IMR-90 (cell line): ENCODE data around the gene NSUN6. TPM values are rescaled to one million over a fixed set of nuclear protein-coding genes. Genes with fewer than 3 reads are reported as not detected.

Source experiments
- ATAC-seq: fragments of 200-7000 bp; cut with Tn5 transposase; 2 replicates; pipeline ENCODE4 v1.9.1; 2020; ENCODE audit warnings: low read depth, mild to moderate bottlenecking, moderate library complexity
- BruUV-seq: library from RNA; stranded (reverse); fragments of 400-500 nt; replicated peaks from 2 replicates; lab custom pipeline; 2021; lab: Mats Ljungman, UMichigan
- CTCF ChIA-PET: fragments of 300-600 bp; formaldehyde crosslinking; extraction: SDS; loops from one replicate; lab custom pipeline; 2021; ENCODE audit warnings: antibody characterized with exemption; lab: Yijun Ruan, JAX
- POLR2A ChIA-PET: fragments of 300-600 bp; sonication (Branson Sonifier 250); formaldehyde crosslinking; loops from one replicate; lab custom pipeline; 2022; ENCODE audit warnings: antibody characterized with exemption; ENCODE audit not compliant: unreplicated experiment; lab: Charles Lee
- DNase-seq: peaks from one replicate; pipeline ENCODE4 v3.0.0; 2013
- H2AFZ ChIP-seq: replicated peaks from 2 replicates; pipeline ENCODE3; 2013; ENCODE audit warnings: low read length, mild to moderate bottlenecking; ENCODE audit not compliant: poor library complexity
- H2AK5ac ChIP-seq: 2 replicates; pipeline ENCODE4 v1.6.1; 2013; ENCODE audit warnings: low read depth, low read length, inconsistent platforms
- H2AK9ac ChIP-seq: replicated peaks from 2 replicates; pipeline ENCODE3; 2013; ENCODE audit warnings: mild to moderate bottlenecking, low read depth, low read length, moderate library complexity; ENCODE audit not compliant: poor library complexity
- H2BK120ac ChIP-seq: 2 replicates; pipeline ENCODE4 v1.6.1; 2013; ENCODE audit warnings: low read depth, low read length, inconsistent platforms
- H2BK15ac ChIP-seq: 3 replicates; pipeline ENCODE4 v1.6.1; 2013; ENCODE audit warnings: low read depth, low read length, inconsistent platforms
- H2BK20ac ChIP-seq: 2 replicates; pipeline ENCODE4 v1.6.1; 2013; ENCODE audit warnings: low read depth, mild to moderate bottlenecking, inconsistent platforms, low read length, moderate library complexity
- H2BK5ac ChIP-seq: 2 replicates; pipeline ENCODE4 v1.6.1; 2013; ENCODE audit warnings: mild to moderate bottlenecking, low read depth, low read length, inconsistent platforms; ENCODE audit not compliant: poor library complexity, severe bottlenecking
- H3K14ac ChIP-seq: replicated peaks from 2 replicates; pipeline ENCODE4 v1.6.1; 2013; ENCODE audit warnings: low read depth, low read length, inconsistent platforms
- H3K18ac ChIP-seq: 2 replicates; pipeline ENCODE4 v1.6.1; 2013; ENCODE audit warnings: low read depth, low read length, control low read depth
- H3K23ac ChIP-seq: 2 replicates; pipeline ENCODE4 v1.6.1; 2013; ENCODE audit warnings: low read depth, low read length, inconsistent platforms
- H3K27ac ChIP-seq: 2 replicates; pipeline ENCODE4 v1.5.1; 2013; ENCODE audit warnings: mild to moderate bottlenecking, control low read depth, low read length; ENCODE audit not compliant: insufficient read depth
- H3K27me3 ChIP-seq: 2 replicates; pipeline ENCODE4 v1.6.1; 2013; ENCODE audit warnings: low read length; ENCODE audit not compliant: control insufficient read depth, insufficient read depth
- H3K36me3 ChIP-seq: 2 replicates; pipeline ENCODE4 v1.6.1; 2013; ENCODE audit warnings: low read length, mixed read lengths; ENCODE audit not compliant: control insufficient read depth, insufficient read depth
- H3K4ac ChIP-seq: 2 replicates; pipeline ENCODE4 v1.6.1; 2013; ENCODE audit warnings: low read depth, low read length, inconsistent platforms
- H3K4me1 ChIP-seq: 2 replicates; pipeline ENCODE4 v1.6.1; 2013; ENCODE audit warnings: low read length, mixed read lengths; ENCODE audit not compliant: control insufficient read depth, insufficient read depth
- H3K4me2 ChIP-seq: 2 replicates; pipeline ENCODE4 v1.6.1; 2013; ENCODE audit warnings: low read depth, mild to moderate bottlenecking, control low read depth, low read length, moderate library complexity
- H3K4me3 ChIP-seq: 2 replicates; pipeline ENCODE4 v1.5.1; 2013; ENCODE audit warnings: low read depth, mild to moderate bottlenecking, control low read depth, low read length, moderate library complexity; ENCODE audit not compliant: insufficient read depth
- H3K56ac ChIP-seq: 2 replicates; pipeline ENCODE4 v1.6.1; 2013; ENCODE audit warnings: low read length, inconsistent platforms; ENCODE audit not compliant: insufficient read depth; ENCODE audit errors: extremely low read depth
- H3K79me1 ChIP-seq, 2 experiments: 2 replicates each; pipeline ENCODE4 v1.6.1; 2013; ENCODE audit warnings: low read length in 2 of 2, inconsistent platforms in 1 of 2, low read depth in 1 of 2
- H3K9ac ChIP-seq: 2 replicates; pipeline ENCODE4 v1.6.1; 2013; ENCODE audit warnings: low read depth, low read length, control low read depth
- H3K9me1 ChIP-seq: 2 replicates; pipeline ENCODE4 v1.6.1; 2013; ENCODE audit warnings: low read length, inconsistent platforms; ENCODE audit not compliant: insufficient read depth
- H3K9me3 ChIP-seq: 2 replicates; pipeline ENCODE4 v1.6.1; 2013; ENCODE audit warnings: low read length; ENCODE audit not compliant: control insufficient read depth, insufficient read depth
- H4K20me1 ChIP-seq: 2 replicates; pipeline ENCODE4 v1.6.1; 2013; ENCODE audit warnings: low read length, inconsistent platforms; ENCODE audit not compliant: insufficient read depth
- H4K5ac ChIP-seq: 2 replicates; pipeline ENCODE4 v1.6.1; 2013; ENCODE audit warnings: mild to moderate bottlenecking, low read depth, low read length, control low read depth
- H4K8ac ChIP-seq, 2 experiments: 2 replicates each; pipeline ENCODE4 v1.6.1; 2013; ENCODE audit warnings: low read depth in 2 of 2, low read length in 2 of 2, control low read depth in 1 of 2, inconsistent platforms in 1 of 2
- H4K91ac ChIP-seq: 2 replicates; pipeline ENCODE4 v1.6.1; 2013; ENCODE audit warnings: low read depth, low read length, inconsistent platforms; ENCODE audit not compliant: insufficient read depth
- BHLHE40 ChIP-seq: fragments of 150-350 bp; IDR thresholded peaks from 2 replicates; pipeline ENCODE4 v1.6.1; 2016; ENCODE audit warnings: mild to moderate bottlenecking, low read depth, low read length
- CEBPB ChIP-seq: IDR thresholded peaks from 2 replicates; pipeline ENCODE4 v1.6.1; 2012; ENCODE audit warnings: low read depth, low read length, improper control_type of control experiment
- CHD1 ChIP-seq: IDR thresholded peaks from 2 replicates; pipeline ENCODE4 v1.6.1; 2012; ENCODE audit warnings: low read depth, low read length, improper control_type of control experiment
- FOS ChIP-seq: fragments of 150-350 bp; IDR thresholded peaks from 2 replicates; pipeline ENCODE4 v1.6.1; 2016; ENCODE audit warnings: low read depth, low read length
- MAFK ChIP-seq: IDR thresholded peaks from 2 replicates; pipeline ENCODE4 v1.6.1; 2012; ENCODE audit warnings: low read depth, low read length, improper control_type of control experiment
- MAZ ChIP-seq: IDR thresholded peaks from 2 replicates; pipeline ENCODE4 v1.6.1; 2012; ENCODE audit warnings: low read depth, mild to moderate bottlenecking, low read length, improper control_type of control experiment, moderate library complexity, borderline replicate concordance
- MXI1 ChIP-seq: IDR thresholded peaks from 2 replicates; pipeline ENCODE4 v1.6.1; 2012; ENCODE audit warnings: low read depth, mild to moderate bottlenecking, low read length, moderate library complexity, borderline replicate concordance
- NFE2L2 ChIP-seq: fragments of 150-350 bp; IDR thresholded peaks from 2 replicates; pipeline ENCODE4 v1.6.1; 2016; ENCODE audit warnings: low read depth, mild to moderate bottlenecking, low read length
- POLR2A ChIP-seq: IDR thresholded peaks from 2 replicates; pipeline ENCODE4 v1.6.1; 2012; ENCODE audit warnings: mild to moderate bottlenecking, low read depth, low read length
- RAD21 ChIP-seq: IDR thresholded peaks from 2 replicates; pipeline ENCODE4 v1.6.1; 2012; ENCODE audit warnings: low read length, improper control_type of control experiment
- RCOR1 ChIP-seq: IDR thresholded peaks from 2 replicates; pipeline ENCODE4 v1.6.1; 2012; ENCODE audit warnings: mild to moderate bottlenecking, low read length, improper control_type of control experiment; ENCODE audit not compliant: insufficient replicate concordance
- RFX5 ChIP-seq: IDR thresholded peaks from 2 replicates; pipeline ENCODE4 v1.8.0; 2012; ENCODE audit warnings: low read depth, mild to moderate bottlenecking, low read length, moderate library complexity
- SMC3 ChIP-seq: fragments of 150-350 bp; IDR thresholded peaks from 2 replicates; pipeline ENCODE4 v1.6.1; 2016; ENCODE audit warnings: low read depth, mild to moderate bottlenecking, antibody characterized with exemption, low read length, moderate library complexity
- WGBS, 2 experiments: methylation state at CpG; one replicate each; pipeline versions ENCODE4 v1.1.5 to v1.1.7; 2013; ENCODE audit warnings: missing lambda C conversion rate in 2 of 2; ENCODE audit not compliant: insufficient read length in 1 of 2; ENCODE audit errors: extremely low coverage in 2 of 2; 5-methylcytosine and 5-hydroxymethylcytosine counted together
- dilution Hi-C: fragments of 300-500 bp; cut with HindIII; formaldehyde crosslinking; loops from one replicate; pipeline ENCODE4 v1.14.3; 2018; ENCODE audit warnings: low sequenced_read_pairs; ENCODE audit not compliant: unreplicated experiment
- in situ Hi-C: fragments of 300-500 bp; cut with MboI; formaldehyde crosslinking; loops from 3 replicates; pipeline ENCODE4 v1.14.3; 2019; ENCODE audit warnings: low sequenced_read_pairs, inconsistent platforms, mixed read lengths
- intact Hi-C: fragments of 100-400 bp; cut with micrococcal nuclease; formaldehyde crosslinking; loops from 2 replicates; pipeline ENCODE4 v1.10.0; 2022
- polyA plus RNA-seq, 3 experiments: library from polyadenylated mRNA; depleted of rRNA; stranded (reverse); fragments of >200 nt; gene quantifications; 2 replicates each; pipeline ENCODE4 v1.2.3, GENCODE V29; 2012; ENCODE audit warnings: low replicate concordance in 1 of 3
- total RNA-seq: library from RNA; depleted of rRNA; stranded (reverse); fragments of >200 nt; gene quantifications from 2 replicates; pipeline ENCODE4 v1.2.3, GENCODE V29; 2012
- TF ChIP-seq, protein P1 (sequence below): conservative IDR thresholded peaks from 2 replicates; pipeline ENCODE4 v1.5.1; 2012; ENCODE audit warnings: mild to moderate bottlenecking, low read depth, low read length, improper control_type of control experiment
- TF ChIP-seq, protein P2 (sequence below): fragments of 150-350 bp; IDR thresholded peaks from 2 replicates; pipeline ENCODE4 v1.6.1; 2016; ENCODE audit warnings: low read depth, mild to moderate bottlenecking, low read length, moderate library complexity, borderline replicate concordance
- TF ChIP-seq, protein P3 (sequence below): fragments of 150-350 bp; IDR thresholded peaks from 2 replicates; pipeline ENCODE4 v1.6.1; 2017; ENCODE audit warnings: mild to moderate bottlenecking, antibody characterized with exemption, low read length, low read depth

NSUN6 gene
- total and polyA plus RNA-seq, 2 of the 4 experiments (the other 2 are of a cell fraction) = 4.6 to 11.5 TPM

DNA sequence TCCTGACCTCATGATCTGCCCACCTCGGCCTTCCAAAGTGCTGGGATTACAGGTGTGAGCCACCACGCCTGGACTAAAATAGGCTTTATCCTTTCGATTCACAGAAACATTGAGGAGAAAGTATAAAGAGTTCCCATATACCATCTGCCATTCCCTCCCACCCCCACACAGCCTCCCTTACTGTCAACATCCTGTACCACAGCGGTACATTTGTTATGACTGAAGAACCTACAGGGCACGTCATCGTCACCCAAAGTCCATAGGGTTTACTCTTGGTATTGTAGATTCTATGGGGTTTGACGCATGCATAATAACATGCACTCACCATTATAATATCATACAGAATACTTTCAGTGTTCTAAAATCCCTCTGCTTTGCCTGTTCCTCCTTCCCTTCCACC, 35.8 kb upstream of the NSUN6 start:
- no peak for ATAC-seq
- H4K20me1 ChIP-seq = no peaks in the 10 kb centered on the region
- no peak overlapping the region for H2AK5ac ChIP-seq
- H3K27me3 ChIP-seq = no peaks in the 10 kb centered on the region
- no peak overlapping the region for H2AK9ac ChIP-seq
- H3K4me2 ChIP-seq = no peak overlapping the region
- no peak overlapping the region for H2AFZ ChIP-seq
- no peak overlapping the region for H2BK5ac ChIP-seq
- no peaks in the 10 kb centered on the region for H3K9me1 ChIP-seq
- no peaks in the 10 kb centered on the region for H3K9me3 ChIP-seq
- in situ Hi-C loops (loop anchor here (10.0 to 25.0 kb wide), 2 partner anchors 948 to 1100 kb away; no protein-coding TSS in a partner anchor), intact Hi-C loops (no loop called here), dilution Hi-C loops (no loop called here)
- H2BK15ac ChIP-seq = no peak overlapping the region
- TF ChIP-seq POLR2A = no peak
- no peak for TF ChIP-seq SMC3
- TF ChIP-seq, protein P1, sequence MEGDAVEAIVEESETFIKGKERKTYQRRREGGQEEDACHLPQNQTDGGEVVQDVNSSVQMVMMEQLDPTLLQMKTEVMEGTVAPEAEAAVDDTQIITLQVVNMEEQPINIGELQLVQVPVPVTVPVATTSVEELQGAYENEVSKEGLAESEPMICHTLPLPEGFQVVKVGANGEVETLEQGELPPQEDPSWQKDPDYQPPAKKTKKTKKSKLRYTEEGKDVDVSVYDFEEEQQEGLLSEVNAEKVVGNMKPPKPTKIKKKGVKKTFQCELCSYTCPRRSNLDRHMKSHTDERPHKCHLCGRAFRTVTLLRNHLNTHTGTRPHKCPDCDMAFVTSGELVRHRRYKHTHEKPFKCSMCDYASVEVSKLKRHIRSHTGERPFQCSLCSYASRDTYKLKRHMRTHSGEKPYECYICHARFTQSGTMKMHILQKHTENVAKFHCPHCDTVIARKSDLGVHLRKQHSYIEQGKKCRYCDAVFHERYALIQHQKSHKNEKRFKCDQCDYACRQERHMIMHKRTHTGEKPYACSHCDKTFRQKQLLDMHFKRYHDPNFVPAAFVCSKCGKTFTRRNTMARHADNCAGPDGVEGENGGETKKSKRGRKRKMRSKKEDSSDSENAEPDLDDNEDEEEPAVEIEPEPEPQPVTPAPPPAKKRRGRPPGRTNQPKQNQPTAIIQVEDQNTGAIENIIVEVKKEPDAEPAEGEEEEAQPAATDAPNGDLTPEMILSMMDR = no peak
- TF ChIP-seq MAZ = no peak
- no peak for TF ChIP-seq FOS
- no peak for TF ChIP-seq RCOR1
- TF ChIP-seq MAFK = no peak
- TF ChIP-seq, protein P2, sequence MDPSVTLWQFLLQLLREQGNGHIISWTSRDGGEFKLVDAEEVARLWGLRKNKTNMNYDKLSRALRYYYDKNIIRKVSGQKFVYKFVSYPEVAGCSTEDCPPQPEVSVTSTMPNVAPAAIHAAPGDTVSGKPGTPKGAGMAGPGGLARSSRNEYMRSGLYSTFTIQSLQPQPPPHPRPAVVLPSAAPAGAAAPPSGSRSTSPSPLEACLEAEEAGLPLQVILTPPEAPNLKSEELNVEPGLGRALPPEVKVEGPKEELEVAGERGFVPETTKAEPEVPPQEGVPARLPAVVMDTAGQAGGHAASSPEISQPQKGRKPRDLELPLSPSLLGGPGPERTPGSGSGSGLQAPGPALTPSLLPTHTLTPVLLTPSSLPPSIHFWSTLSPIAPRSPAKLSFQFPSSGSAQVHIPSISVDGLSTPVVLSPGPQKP = no peak
- TF ChIP-seq RAD21 = no peak
- no peak for TF ChIP-seq CHD1
- TF ChIP-seq, protein P3, sequence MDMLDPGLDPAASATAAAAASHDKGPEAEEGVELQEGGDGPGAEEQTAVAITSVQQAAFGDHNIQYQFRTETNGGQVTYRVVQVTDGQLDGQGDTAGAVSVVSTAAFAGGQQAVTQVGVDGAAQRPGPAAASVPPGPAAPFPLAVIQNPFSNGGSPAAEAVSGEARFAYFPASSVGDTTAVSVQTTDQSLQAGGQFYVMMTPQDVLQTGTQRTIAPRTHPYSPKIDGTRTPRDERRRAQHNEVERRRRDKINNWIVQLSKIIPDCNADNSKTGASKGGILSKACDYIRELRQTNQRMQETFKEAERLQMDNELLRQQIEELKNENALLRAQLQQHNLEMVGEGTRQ = no peak
- no peak for TF ChIP-seq MXI1
- no peak for TF ChIP-seq RFX5
- TF ChIP-seq CEBPB = no peak
- TF ChIP-seq BHLHE40 = no peak
- no peak for TF ChIP-seq NFE2L2
- no peak overlapping the region for H3K18ac ChIP-seq
- H3K9ac ChIP-seq = no peak overlapping the region
- POLR2A ChIA-PET = no interaction called here
- H4K8ac ChIP-seq = no peak overlapping the region
- BruUV-seq = no TSS peak
- WGBS, 2 experiments = no CpG with 5 or more reads among the region's 7 CpGs
- H3K14ac ChIP-seq = no peak overlapping the region; the same call in 1 of the 2 replicates
- H4K91ac ChIP-seq = no peak overlapping the region
- no peak overlapping the region for H3K56ac ChIP-seq
- H3K23ac ChIP-seq = no peak overlapping the region
- peaks cover 4% of the 10 kb centered on the region; the same call in 1 of the 2 replicates for H3K36me3 ChIP-seq
- peaks cover 6% of the 10 kb centered on the region for H3K4me1 ChIP-seq
- H2BK120ac ChIP-seq = no peak overlapping the region
- CTCF ChIA-PET = no interaction called here
- H4K5ac ChIP-seq = no peak overlapping the region
- H3K79me1 ChIP-seq = no peaks in the 10 kb centered on the region
- H3K27ac ChIP-seq = no peak overlapping the region
- DNase-seq = peak; percentile 32
- no peak overlapping the region for H2BK20ac ChIP-seq
- H3K4me3 ChIP-seq = no peak overlapping the region
- no peak overlapping the region for H3K4ac ChIP-seq
